Measurements from ENCODE around the gene C1QTNF1. TPM values are rescaled to one million over a fixed set of nuclear protein-coding genes. Genes with fewer than 3 reads are reported as not detected.

The C1QTNF1 gene
- total RNA-seq, 2 experiments from 2014 or later = not detected

DNA sequence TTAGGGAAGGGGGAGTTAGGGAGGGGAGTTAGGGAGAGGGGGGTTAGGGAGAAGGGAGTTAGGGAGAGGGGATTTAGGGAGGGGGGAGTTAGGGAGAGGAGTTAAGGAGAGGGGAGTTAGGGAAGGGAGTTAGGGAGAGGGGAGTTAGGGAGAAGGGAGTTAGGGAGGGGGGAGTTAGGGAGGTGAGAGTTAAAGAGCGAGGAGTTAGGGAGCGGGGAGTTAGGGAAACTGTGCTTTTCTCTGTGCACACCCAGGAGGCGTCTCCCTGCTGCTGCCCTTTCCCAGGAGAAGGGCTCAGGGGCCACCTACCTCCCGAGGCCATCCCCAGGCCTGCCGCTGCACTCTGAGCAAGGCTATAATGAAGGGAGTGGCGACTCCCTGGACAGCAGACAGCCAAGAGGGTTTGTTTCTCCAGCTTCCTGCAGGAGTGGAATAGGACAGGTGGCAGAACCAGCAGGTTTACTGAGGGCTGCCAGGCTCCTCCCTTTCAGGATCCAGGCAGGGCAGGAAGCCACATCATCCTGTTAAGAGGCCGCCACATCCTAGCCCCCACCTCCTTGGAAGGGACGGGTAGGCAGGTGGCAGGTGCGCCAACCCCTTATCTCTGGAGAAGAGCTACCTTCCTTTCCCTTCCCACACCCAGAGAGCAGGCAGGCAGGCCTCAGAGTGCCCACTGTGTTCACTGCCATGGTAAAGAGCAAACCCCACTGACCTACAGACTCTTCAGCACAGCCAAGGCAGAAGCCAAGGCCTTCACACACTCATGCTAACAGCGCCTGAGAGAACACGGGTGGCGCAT is 18.7 kb upstream of the C1QTNF1 start:
- ATAC-seq (no peak), DNase-seq (no peak)
- CTCF ChIA-PET = no interaction called here
- peaks cover 3% of the 10 kb centered on the region for H3K36me3 Mint-ChIP-seq
- peaks cover 41% of the 10 kb centered on the region for H3K4me1 Mint-ChIP-seq
- H3K4me3 Mint-ChIP-seq = no peak overlapping the region
- H3K27me3 Mint-ChIP-seq = no peaks in the 10 kb centered on the region
- no peak overlapping the region for H3K27ac Mint-ChIP-seq
- no peaks in the 10 kb centered on the region for H3K9me3 Mint-ChIP-seq (ENCODE audit: low read depth)

DNA sequence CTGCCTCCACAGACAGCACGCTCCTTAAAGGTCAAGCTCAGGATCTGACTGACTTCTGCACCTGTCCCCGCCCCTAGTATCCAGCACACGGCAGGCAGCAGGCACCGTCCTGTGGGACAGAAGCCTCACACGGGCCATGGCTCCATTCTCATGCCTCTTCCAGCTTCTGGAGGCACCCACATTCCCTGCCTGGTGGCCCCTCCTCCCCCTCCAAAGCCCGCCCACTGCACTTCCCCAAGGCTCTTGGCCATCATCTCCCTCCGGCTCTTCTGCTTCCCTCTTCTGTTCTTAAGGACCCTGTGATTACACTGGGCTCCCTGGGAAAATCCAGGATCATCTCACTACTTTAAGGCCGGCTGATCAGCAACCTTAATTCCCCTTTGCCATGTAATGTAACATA is 17.9 kb upstream of the C1QTNF1 start:
- Mint-ChIP-seq H3K27me3 (no peaks in the 10 kb centered on the region), H3K27ac (no peak overlapping the region), H3K9me3 (ENCODE audit: low read depth) (no peaks in the 10 kb centered on the region), H3K4me1 (peaks cover 44% of the 10 kb centered on the region), H3K4me3 (no peak overlapping the region), H3K36me3 (peaks cover 3% of the 10 kb centered on the region)
- CTCF ChIA-PET = interaction anchor here (1.3 kb wide), 1 partner anchor 26 kb away, joined by 3 read pairs; the partner anchor contains the start of gene LGALS3BP
- DNase-seq = no peak
- ATAC-seq = no peak

DNA sequence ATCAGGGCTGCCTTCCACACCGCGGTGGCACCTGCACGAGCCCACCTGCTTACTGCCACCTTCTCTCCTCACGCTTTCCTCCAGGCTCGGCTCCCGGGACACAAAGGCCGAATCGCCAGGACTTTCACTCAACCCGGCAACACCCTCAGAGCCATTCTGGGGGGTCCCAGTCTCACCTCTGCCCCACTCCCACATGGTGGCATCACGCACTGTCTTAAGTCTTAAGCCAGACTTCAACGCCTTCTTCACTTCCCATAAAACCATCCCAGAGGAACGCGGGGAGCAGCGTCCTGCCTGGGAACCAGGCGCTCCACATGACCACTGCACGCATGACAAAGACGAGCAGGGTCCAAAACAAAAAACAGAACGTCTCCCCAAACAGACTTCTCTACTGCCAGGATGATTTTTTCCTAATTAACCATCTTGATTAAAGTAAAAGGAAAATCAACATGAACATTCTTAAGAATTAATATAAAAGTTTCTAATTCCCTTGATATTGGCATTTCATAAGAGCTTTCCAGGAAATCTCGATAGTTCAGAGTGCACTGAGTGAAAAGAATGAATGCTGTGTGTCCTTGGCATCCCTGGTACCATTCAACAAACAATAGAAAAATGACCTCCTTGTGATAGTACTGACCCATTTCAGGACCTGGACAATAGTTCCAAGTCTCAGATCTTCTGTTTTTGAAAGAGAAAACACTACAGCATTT is 17.0 kb upstream of the C1QTNF1 start:
- CTCF ChIA-PET = interaction anchor here (0.8 to 1.3 kb wide), 2 partner anchors 10 to 27 kb away, joined by 3 read pairs; partner anchors contain the start of gene LGALS3BP
- DNase-seq = no peak
- peaks cover 3% of the 10 kb centered on the region for H3K36me3 Mint-ChIP-seq
- no peaks in the 10 kb centered on the region for H3K9me3 Mint-ChIP-seq (ENCODE audit: low read depth)
- no peak for ATAC-seq
- peaks cover 44% of the 10 kb centered on the region for H3K4me1 Mint-ChIP-seq
- peak overlapping the region; percentile 0 for H3K27ac Mint-ChIP-seq
- H3K4me3 Mint-ChIP-seq = peak overlapping the region; percentile 4
- H3K27me3 Mint-ChIP-seq = no peaks in the 10 kb centered on the region

DNA sequence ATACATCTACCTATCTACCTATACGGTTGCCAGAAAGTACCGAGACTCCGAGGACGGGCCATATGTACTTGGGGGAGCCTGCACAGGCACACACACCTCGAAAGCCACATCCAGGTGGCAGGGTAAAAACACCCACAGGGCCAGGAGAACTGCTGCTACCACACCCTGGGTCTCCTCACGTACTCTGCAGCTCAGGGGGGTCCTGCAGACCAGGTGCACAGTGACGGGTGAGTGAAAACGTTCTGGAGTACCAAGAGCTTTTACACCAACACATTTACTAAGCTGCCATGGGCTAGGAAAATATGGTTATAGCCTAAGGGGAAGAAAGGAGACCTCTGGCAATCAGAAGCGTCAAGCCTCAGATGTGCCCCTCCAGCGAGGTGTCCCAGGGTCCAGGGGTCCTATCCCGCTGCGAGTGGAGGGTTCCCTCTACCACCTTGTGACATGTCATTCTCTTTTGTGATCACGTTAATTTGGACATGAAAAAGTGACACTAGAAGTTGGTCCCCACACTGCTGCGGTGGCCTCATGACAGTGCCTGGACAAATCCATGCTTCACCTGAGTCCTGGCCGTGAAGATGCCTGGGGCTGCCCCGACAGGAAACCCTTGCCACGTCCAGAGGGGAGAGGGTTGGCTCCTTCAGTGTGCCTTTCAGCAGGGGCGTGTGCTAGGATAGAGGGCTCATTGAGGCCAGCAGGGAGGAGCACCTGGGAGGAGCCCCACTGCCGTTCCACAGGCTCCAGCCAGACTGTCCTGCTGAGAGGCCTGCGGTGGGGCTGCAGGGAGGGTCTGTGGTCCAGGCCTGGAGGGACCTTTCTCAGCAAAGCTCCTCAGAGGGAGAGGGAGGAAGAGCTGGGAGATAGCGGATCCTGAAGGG is 16.2 kb upstream of the C1QTNF1 start:
- H3K9me3 Mint-ChIP-seq (ENCODE audit: low read depth) = no peaks in the 10 kb centered on the region
- no peak for DNase-seq
- peaks cover under 1% of the 10 kb centered on the region for H3K27me3 Mint-ChIP-seq
- peak overlapping the region; percentile 85 for H3K4me3 Mint-ChIP-seq
- CTCF ChIA-PET = interaction anchor here (0.8 to 1.5 kb wide), 4 partner anchors 11 to 66 kb away, joined by 3 to 4 read pairs (median 3); partner anchors contain the start of gene LGALS3BP
- peak overlapping the region; percentile 93 for H3K27ac Mint-ChIP-seq
- peaks cover 3% of the 10 kb centered on the region for H3K36me3 Mint-ChIP-seq
- peaks cover 44% of the 10 kb centered on the region for H3K4me1 Mint-ChIP-seq
- no peak for ATAC-seq

DNA sequence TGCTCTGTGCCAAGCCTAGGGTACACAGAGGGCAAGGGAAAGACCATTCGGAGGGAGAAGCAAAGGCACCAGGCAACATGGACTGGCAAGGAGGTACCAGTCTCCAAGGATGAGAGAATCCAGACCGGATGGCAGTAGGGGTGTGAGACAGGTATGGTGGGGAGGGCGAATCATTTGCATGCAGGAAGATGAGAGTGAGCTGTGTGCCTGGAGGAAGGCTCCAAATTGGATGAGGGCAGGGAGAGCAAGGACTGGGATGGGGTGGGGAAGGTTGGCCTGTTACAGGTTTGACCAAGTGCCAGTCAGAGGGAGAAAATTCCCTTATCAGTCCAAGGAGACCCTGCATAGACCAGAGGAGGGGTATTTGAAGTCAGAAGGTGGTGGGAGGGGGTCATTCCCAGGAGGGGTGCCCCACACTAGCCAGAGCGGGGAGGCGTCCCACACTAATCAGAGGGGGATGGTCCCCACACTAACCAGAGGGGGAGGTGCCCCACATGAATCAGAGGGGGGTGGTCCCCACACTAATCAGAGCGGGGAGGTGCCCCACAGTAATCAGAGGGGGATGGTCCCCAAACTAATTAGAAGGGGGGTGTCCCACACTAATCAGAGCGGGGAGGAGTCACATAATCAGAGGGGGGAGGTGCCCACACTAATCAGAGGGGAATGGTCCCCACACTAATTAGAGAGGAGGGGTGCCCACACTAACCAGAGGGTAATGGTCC is 15.1 kb upstream of the C1QTNF1 start:
- Mint-ChIP-seq H3K27me3 (peaks cover 9% of the 10 kb centered on the region), H3K9me3 (ENCODE audit: low read depth) (no peaks in the 10 kb centered on the region), H3K36me3 (peaks cover 3% of the 10 kb centered on the region), H3K27ac (peak overlapping the region; percentile 93), H3K4me1 (peaks cover 44% of the 10 kb centered on the region), H3K4me3 (peak overlapping the region; percentile 85)
- no peak for DNase-seq
- peak; percentile 4 for ATAC-seq
- CTCF ChIA-PET = interaction anchor here (0.6 to 1.5 kb wide), 4 partner anchors 34 to 65 kb away, joined by 3 to 4 read pairs (median 4); no protein-coding TSS in a partner anchor

DNA sequence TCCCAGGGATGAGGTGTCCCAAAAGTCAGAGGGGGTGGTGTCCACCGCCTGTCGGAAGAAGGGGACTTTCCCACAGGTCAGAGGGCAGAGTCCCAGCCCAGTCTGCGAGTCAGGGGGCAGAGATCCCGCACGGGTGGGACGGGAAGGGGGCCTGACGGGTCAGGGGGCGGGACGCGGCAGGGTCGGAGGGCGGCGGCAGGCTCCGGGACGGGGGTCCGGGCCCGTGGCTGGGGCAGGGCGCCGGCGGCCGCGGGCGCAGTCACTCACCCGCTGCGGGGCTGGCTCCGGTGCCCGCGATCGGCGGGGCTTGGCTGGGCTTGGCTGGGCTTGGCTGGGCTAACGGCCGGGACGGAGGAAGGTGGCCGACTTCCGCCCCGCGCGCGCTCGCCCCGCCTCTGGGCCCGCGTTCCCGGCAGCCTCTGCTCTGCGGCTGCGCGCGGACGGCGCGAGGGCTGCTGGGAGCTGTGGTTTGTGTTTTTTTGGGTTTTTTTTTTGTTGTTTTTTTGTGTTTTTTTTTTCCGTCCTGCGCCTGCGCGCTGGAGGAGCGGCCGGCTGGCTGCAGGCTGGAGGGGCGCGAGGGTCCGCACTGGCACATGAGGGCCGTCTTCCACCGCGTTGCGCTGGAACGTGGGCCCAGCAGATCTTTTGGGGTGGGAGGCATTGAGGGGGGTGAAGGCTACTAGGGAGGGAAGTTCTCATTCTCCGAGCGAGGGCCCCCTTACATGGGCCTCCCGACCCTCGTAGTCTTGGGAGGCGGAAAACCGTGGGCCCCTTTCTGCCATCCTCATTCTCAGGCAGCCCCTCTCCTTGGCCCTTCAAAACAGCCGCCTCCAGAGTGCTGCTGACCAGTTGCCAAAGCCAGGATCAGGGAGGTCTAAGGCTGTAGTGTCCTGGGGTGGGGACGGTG is 14.3 kb upstream of the C1QTNF1 start, which contains the start of gene CANT1:
TSS of gene CANT1 (minus strand) at position 368 of the 907 bp plus-strand sequence. CDS start 12,142 bp downstream, outside the sequence.
- peaks cover 3% of the 10 kb centered on the region for H3K9me3 Mint-ChIP-seq (ENCODE audit: low read depth)
- peaks cover 44% of the 10 kb centered on the region for H3K4me1 Mint-ChIP-seq
- peak within 1 kb of the TSS; percentile 93 for H3K27ac Mint-ChIP-seq
- peaks cover 5% of the 10 kb centered on the region for H3K36me3 Mint-ChIP-seq
- peak within 1 kb of the TSS; percentile 85 for H3K4me3 Mint-ChIP-seq
- DNase-seq = peak; percentile 89
- CTCF ChIA-PET = interaction anchor here (0.8 to 1.0 kb wide), 2 partner anchors 17 to 33 kb away, joined by 4 read pairs; no protein-coding TSS in a partner anchor
- peak; percentile 95 for ATAC-seq
- peaks cover 13% of the 10 kb centered on the region for H3K27me3 Mint-ChIP-seq

DNA sequence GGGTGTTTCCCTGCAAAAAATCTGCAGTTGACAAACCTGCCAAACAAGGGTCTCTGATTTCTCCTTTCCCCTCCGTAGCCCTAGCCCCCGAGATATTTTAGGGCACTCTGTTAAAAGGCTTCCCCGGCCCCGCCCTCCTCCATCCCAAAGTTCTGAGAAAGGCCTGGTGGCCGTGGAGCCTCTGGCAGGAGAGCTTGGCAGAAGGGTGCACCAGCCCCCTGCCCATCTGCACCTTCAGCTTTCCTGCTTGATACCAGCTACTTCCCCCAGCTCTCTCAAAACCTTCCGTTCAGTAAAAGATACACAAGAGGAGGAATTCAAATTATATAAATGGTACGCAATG is 13.7 kb upstream of the C1QTNF1 start:
- Mint-ChIP-seq H3K9me3 (ENCODE audit: low read depth) (peaks cover 3% of the 10 kb centered on the region), H3K27me3 (peaks cover 13% of the 10 kb centered on the region), H3K27ac (peak overlapping the region; percentile 88), H3K4me3 (peak overlapping the region; percentile 85), H3K4me1 (peaks cover 42% of the 10 kb centered on the region), H3K36me3 (peaks cover 5% of the 10 kb centered on the region)
- no peak for ATAC-seq
- CTCF ChIA-PET = interaction anchor here (0.8 to 1.0 kb wide), 2 partner anchors 16 to 32 kb away, joined by 4 read pairs; no protein-coding TSS in a partner anchor
- no peak for DNase-seq

DNA sequence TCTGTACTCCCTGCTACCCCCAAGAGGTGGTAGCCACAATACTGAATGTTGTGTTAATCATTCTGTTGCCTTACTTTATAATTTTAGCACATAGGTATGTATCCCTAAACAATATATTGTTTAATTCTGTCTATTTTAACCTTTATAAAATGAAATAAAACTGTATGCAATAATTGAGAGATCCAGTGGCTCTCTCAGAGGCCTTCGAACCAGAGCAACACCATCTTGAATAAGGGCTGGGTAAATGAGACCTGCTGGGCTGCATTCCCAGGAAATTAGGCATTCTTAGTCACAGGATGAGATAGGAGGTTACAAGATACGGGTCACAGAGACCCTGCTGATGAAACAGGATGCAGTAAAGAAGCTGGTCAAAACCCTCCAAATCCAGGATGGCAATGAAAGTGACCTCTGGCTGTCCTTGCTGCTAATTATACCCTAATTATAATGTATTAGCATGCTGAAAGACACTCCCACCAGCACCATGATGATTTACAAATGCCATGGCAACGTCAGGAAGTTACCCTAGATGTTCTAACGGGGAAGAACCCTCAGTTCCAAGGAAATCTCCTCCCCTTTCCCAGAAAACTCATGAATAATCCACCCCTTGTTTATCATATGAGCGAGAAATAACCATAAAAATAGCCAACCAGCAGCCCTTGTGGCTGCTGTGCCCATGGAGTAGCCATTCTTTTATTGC is 12.4 kb upstream of the C1QTNF1 start:
- CTCF ChIA-PET = interaction anchor here (1.0 kb wide), 1 partner anchor 19 kb away, joined by 4 read pairs; no protein-coding TSS in a partner anchor
- H3K36me3 Mint-ChIP-seq = peaks cover 5% of the 10 kb centered on the region
- peaks cover 3% of the 10 kb centered on the region for H3K9me3 Mint-ChIP-seq (ENCODE audit: low read depth)
- H3K4me1 Mint-ChIP-seq = peaks cover 29% of the 10 kb centered on the region
- DNase-seq = no peak
- no peak for ATAC-seq
- H3K4me3 Mint-ChIP-seq = no peak overlapping the region
- H3K27ac Mint-ChIP-seq = no peak overlapping the region
- peaks cover 13% of the 10 kb centered on the region for H3K27me3 Mint-ChIP-seq

DNA sequence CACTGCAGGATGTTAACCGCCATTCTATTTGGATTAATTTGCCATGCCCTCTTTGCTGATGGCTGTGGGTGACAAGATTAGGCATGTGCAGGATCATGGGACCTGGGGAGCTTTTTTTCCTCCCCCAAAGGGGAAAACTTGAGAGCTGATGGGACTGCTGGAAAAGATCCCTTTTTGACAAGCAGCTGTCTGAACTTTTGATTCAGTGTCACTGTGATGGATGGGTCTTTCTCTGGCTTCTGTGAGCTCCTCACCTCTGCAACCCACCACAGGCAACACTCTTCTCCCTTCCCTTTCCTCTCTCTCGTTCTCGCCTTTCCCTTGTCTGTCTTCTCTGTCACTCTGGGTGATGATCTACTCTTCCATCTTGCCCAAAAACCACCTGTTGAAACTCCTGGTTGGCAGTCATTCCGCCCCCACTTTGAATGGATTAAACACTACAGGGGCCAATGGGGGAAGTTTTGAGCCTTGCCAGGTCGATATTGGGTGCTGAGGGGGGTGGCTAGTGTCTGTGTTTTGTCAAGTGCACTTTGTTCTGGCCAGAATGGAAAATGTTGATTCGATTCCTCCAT is 11.3 kb upstream of the C1QTNF1 start:
- ATAC-seq (no peak), DNase-seq (no peak)
- Mint-ChIP-seq H3K36me3 (peaks cover 2% of the 10 kb centered on the region), H3K27me3 (peaks cover 13% of the 10 kb centered on the region), H3K27ac (no peak overlapping the region), H3K9me3 (ENCODE audit: low read depth) (peaks cover 3% of the 10 kb centered on the region), H3K4me1 (peaks cover 20% of the 10 kb centered on the region), H3K4me3 (no peak overlapping the region)
- CTCF ChIA-PET = no interaction called here

DNA sequence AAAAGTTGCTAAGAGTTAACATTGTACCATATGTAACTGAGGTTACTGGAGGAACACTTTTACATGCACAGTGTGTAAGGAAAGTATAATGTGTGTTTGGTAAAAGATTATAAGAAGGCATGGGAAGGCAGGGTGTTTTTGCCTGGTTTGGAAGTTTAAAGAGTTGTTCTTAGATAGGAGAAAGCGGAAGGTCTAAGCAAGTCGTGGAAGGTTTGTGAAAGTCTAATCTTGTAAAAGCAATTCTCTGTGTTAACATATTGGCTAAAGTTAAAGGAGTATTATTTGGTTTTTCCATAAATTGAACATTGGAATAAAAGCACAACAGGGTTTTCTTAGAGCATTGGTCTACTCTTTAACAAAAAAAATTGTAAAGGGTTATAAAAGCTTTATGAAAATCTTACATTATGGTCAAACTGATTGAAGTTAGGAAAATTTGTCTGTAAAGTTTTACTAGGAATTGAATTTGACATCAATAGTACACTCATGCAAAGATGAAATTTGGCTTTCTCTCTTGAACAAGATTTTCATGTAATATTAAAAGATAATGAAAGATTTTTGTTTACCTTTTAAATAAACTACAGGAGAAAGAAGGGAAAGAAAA is 9.7 kb upstream of the C1QTNF1 start:
- Mint-ChIP-seq H3K4me1 (peaks cover 7% of the 10 kb centered on the region), H3K9me3 (ENCODE audit: low read depth) (peaks cover 3% of the 10 kb centered on the region), H3K4me3 (no peak overlapping the region), H3K27ac (no peak overlapping the region), H3K27me3 (peaks cover 18% of the 10 kb centered on the region), H3K36me3 (peaks cover 2% of the 10 kb centered on the region)
- no peak for ATAC-seq
- CTCF ChIA-PET = no interaction called here
- no peak for DNase-seq

Measured in activated CD8-positive, alpha-beta memory T cell treated with anti-CD3 and anti-CD28 coated beads, Interleukin-2, amount 10 ng/mL, durations not matched to agents 7 days and 5 days (primary cell).